ENCODE data around the gene PCSK9.

PCSK9 gene

GRCh38 chr1:55060133-55060999, 21.0 kb downstream of the PCSK9 start:
- no peak for FAIRE-seq

- no peak for FAIRE-seq
Observed at GRCh38 chr1:55061000-55061705, 21.8 kb downstream of the PCSK9 start.

GRCh38 chr1:55061706-55062321, 22.5 kb downstream of the PCSK9 start:
- FAIRE-seq: no peak

- FAIRE-seq: no peak
Observed at GRCh38 chr1:55062801-55063576, 23.6 kb downstream of the PCSK9 start.

GRCh38 chr1:55063577-55063942, 24.2 kb downstream of the PCSK9 start:
- FAIRE-seq: no peak

- no peak for FAIRE-seq
Observed at GRCh38 chr1:55064071-55064581, 24.8 kb downstream of the PCSK9 start.

GRCh38 chr1:55064861-55065263, 25.5 kb downstream of the PCSK9 start:
- no peak for FAIRE-seq

- no peak for FAIRE-seq
Observed at GRCh38 chr1:55065648-55066047, 26.3 kb downstream of the PCSK9 start.

GRCh38 chr1:55067022-55067778, 27.9 kb downstream of the PCSK9 start:
- no peak for FAIRE-seq

- FAIRE-seq: no peak
Observed at GRCh38 chr1:55067914-55068313, 28.6 kb downstream of the PCSK9 start.

- FAIRE-seq: no peak
Observed at GRCh38 chr1:55068638-55069037, 29.3 kb downstream of the PCSK9 start.

- no peak for FAIRE-seq
Observed at GRCh38 chr1:55069280-55069679, 29.9 kb downstream of the PCSK9 start.

GRCh38 chr1:55070293-55071164, 31.2 kb downstream of the PCSK9 start:
- no peak for FAIRE-seq

GRCh38 chr1:55071477-55071876, 32.1 kb downstream of the PCSK9 start:
- FAIRE-seq: no peak

- FAIRE-seq: no peak
Observed at GRCh38 chr1:55073187-55073916, 34.0 kb downstream of the PCSK9 start.

GRCh38 chr1:55074455-55074854, 35.1 kb downstream of the PCSK9 start:
- FAIRE-seq: no peak

GRCh38 chr1:55076356-55076755, 37.0 kb downstream of the PCSK9 start:
- no peak for FAIRE-seq

- no peak for FAIRE-seq
Observed at GRCh38 chr1:55078470-55078869, 39.1 kb downstream of the PCSK9 start.

GRCh38 chr1:55079651-55080050, 40.3 kb downstream of the PCSK9 start:
- no peak for FAIRE-seq

GRCh38 chr1:55081188-55081904, 42.0 kb downstream of the PCSK9 start:
- no peak for FAIRE-seq

Data from A204.1 (cell line).